Measurements from ENCODE around the gene FAM163A.

The FAM163A gene

GRCh38 chr1:179753061-179753460, 10.0 kb downstream of the FAM163A start:
- DNase-seq = no peak

- no peak for DNase-seq
Observed at GRCh38 chr1:179754041-179754624, 11.0 kb downstream of the FAM163A start.

- no peak for DNase-seq
Observed at GRCh38 chr1:179757933-179758332, 14.8 kb downstream of the FAM163A start.

GRCh38 chr1:179760521-179760920, 17.4 kb downstream of the FAM163A start:
- no peak for DNase-seq

GRCh38 chr1:179761296-179761695, 18.2 kb downstream of the FAM163A start:
- no peak for DNase-seq

- DNase-seq = no peak
Observed at GRCh38 chr1:179761846-179762640, 19.0 kb downstream of the FAM163A start.

GRCh38 chr1:179767177-179767581, 24.1 kb downstream of the FAM163A start:
- no peak for DNase-seq

- no peak for DNase-seq
Observed at GRCh38 chr1:179767996-179768395, 24.9 kb downstream of the FAM163A start.

- no peak for DNase-seq
Observed at GRCh38 chr1:179770887-179771502, 27.9 kb downstream of the FAM163A start.

- DNase-seq = no peak
Observed at GRCh38 chr1:179773264-179773663, 30.2 kb downstream of the FAM163A start.

- no peak for DNase-seq
Observed at GRCh38 chr1:179774000-179774399, 30.9 kb downstream of the FAM163A start.

- DNase-seq = no peak
Observed at GRCh38 chr1:179774566-179774965, 31.5 kb downstream of the FAM163A start.

GRCh38 chr1:179775009-179775408, 31.9 kb downstream of the FAM163A start:
- no peak for DNase-seq

GRCh38 chr1:179776831-179777230, 33.7 kb downstream of the FAM163A start:
- DNase-seq = no peak

GRCh38 chr1:179777731-179778130, 34.6 kb downstream of the FAM163A start:
- DNase-seq = no peak

GRCh38 chr1:179779645-179780272, 36.7 kb downstream of the FAM163A start:
- DNase-seq = no peak

GRCh38 chr1:179781962-179782361, 38.9 kb downstream of the FAM163A start:
- no peak for DNase-seq

- peak; percentile 6 for DNase-seq
Observed at GRCh38 chr1:179785031-179785431, 41.9 kb downstream of the FAM163A start.

- no peak for DNase-seq
Observed at GRCh38 chr1:179785728-179786127, 42.6 kb downstream of the FAM163A start.

GRCh38 chr1:179786815-179787685, 44.0 kb downstream of the FAM163A start:
- peak; percentile 59 for DNase-seq

- no peak for DNase-seq
Observed at GRCh38 chr1:179788259-179788658, 45.2 kb downstream of the FAM163A start.

- DNase-seq = no peak
Observed at GRCh38 chr1:179793281-179793680, 50.2 kb downstream of the FAM163A start.

GRCh38 chr1:179794146-179794545, 51.1 kb downstream of the FAM163A start:
- DNase-seq = no peak

Data from NCI-H2081 treated with DMSO at 0.1 percent for 48 hours (cell line).